H4 (cell line): ENCODE data around the gene AREL1. TPM values are rescaled to one million over a fixed set of nuclear protein-coding genes. Genes with fewer than 3 reads are reported as not detected.
"Not testable (repeated sequence)": the region's sequence is repeated elsewhere in the genome, so short reads cannot be mapped to it uniquely, and the experiment has no call there.

ENCODE experiments used
- DNase-seq: peaks from one replicate; pipeline ENCODE4 v3.0.0-alpha.2; 2015; ENCODE audit warnings: low spot score
- total RNA-seq: library from RNA; depleted of rRNA; stranded (reverse); fragments of >200 nt; shearing (Covaris generic); gene quantifications from 2 replicates; pipeline ENCODE4 v1.2.3, GENCODE V29; 2014; rRNA removed

AREL1 gene
- total RNA-seq = 25.8 and 28.1 TPM in 2 replicates

GRCh38 chr14:74712499-74713394 lies at the start of gene AREL1, which contains the start of gene FCF1:
TSS of gene AREL1 (minus strand) at chr14:74713080. CDS start at chr14:74685615, 27,465 bp downstream.
TSS of gene FCF1 (plus strand) at chr14:74713144. CDS start at chr14:74713198, 54 bp downstream.
- peak; percentile 88 for DNase-seq

GRCh38 chr14:74758505-74758904 lies 45.6 kb upstream of the AREL1 start:
- DNase-seq = not testable (repeated sequence)

GRCh38 chr14:74756326-74756725 lies 43.4 kb upstream of the AREL1 start:
- DNase-seq = no peak

- no peak for DNase-seq
These were observed 42.0 kb upstream of the AREL1 start for GRCh38 chr14:74754899-74755298.

GRCh38 chr14:74754157-74754556 lies 41.3 kb upstream of the AREL1 start:
- DNase-seq = no peak

GRCh38 chr14:74747237-74747636 lies 34.4 kb upstream of the AREL1 start:
- no peak for DNase-seq

- no peak for DNase-seq
These were observed 26.6 kb upstream of the AREL1 start for GRCh38 chr14:74739293-74740030.

GRCh38 chr14:74737753-74738325 lies 25.0 kb upstream of the AREL1 start:
- no peak for DNase-seq

- DNase-seq = no peak
These were observed 22.2 kb upstream of the AREL1 start for GRCh38 chr14:74735125-74735524.

- no peak for DNase-seq
These were observed 20.3 kb upstream of the AREL1 start for GRCh38 chr14:74733221-74733620.

- DNase-seq = no peak
These were observed 19.5 kb upstream of the AREL1 start for GRCh38 chr14:74732387-74732786.

GRCh38 chr14:74723134-74723533 lies 10.3 kb upstream of the AREL1 start:
- no peak for DNase-seq

- no peak for DNase-seq
These were observed 7.6 kb upstream of the AREL1 start for GRCh38 chr14:74720526-74720925.

GRCh38 chr14:74713395-74713735 lies 485 bp upstream of the AREL1 start:
- DNase-seq = no peak

- DNase-seq = no peak
These were observed 1.2 kb downstream of the AREL1 start for GRCh38 chr14:74711651-74712050.

- no peak for DNase-seq
These were observed 2.4 kb downstream of the AREL1 start for GRCh38 chr14:74710480-74710879.

GRCh38 chr14:74705613-74706500 lies 7.0 kb downstream of the AREL1 start:
- no peak for DNase-seq

GRCh38 chr14:74704656-74705055 lies 8.2 kb downstream of the AREL1 start:
- no peak for DNase-seq

- DNase-seq = no peak
These were observed 9.8 kb downstream of the AREL1 start for GRCh38 chr14:74703043-74703442.

GRCh38 chr14:74702293-74702692 lies 10.6 kb downstream of the AREL1 start:
- DNase-seq = no peak

GRCh38 chr14:74698465-74698864 lies 14.4 kb downstream of the AREL1 start:
- DNase-seq = no peak
